Hematopoietic multipotent progenitor cell treated with erythropoietin and hydrocortisone succinate and interleukin-3 and kit ligand, for 4 days (in vitro differentiated cells): Measurements from ENCODE around the gene ENDOD1.

Source experiments
- DNase-seq: peaks from one replicate; pipeline ENCODE4 v3.0.0-alpha.2; 2015

The ENDOD1 gene

DNA sequence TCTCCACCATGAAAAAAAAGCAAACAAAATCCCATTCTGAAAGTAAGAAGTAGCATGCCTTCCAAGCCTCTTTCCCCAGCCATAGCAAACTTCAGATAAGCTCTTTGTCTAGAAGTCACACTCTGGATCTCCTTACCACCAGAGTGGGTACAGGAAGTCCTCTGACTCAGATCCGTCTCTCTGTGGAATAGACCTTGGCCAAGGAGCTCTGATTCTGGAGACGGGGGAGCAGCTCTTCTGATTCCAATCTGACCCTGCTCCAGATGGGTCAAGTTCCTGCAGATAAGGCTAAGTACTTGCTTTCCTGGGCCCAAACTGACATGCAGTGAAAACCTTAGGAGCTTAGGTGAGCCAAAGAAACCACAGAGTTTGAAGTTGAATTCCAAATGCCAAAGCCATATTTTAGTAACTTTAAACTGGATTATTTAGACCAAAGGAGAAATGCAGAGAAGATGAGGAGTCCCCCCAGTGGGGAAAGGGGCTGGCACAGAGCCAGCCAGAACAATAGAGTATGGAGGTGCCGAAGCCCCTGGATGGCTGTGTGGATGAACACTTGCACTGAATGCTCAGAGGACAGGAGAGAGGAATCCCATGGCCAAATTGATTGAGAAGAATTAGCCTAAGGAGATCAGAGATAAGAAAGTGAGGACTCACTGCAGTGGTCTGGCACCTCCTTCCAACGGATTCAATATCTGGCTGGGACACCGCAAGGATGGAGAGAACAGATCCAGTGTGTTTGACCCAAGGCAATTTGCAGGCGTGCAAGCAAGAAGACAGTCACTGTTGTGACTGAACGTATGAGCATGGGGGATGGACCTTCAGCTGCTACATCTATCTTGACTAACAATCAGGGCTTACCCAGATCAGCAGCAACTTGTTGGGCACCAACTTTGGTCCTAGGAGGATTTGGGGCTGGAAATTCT is 54.9 kb downstream of the ENDOD1 start:
- DNase-seq, result peak; percentile 82

DNA sequence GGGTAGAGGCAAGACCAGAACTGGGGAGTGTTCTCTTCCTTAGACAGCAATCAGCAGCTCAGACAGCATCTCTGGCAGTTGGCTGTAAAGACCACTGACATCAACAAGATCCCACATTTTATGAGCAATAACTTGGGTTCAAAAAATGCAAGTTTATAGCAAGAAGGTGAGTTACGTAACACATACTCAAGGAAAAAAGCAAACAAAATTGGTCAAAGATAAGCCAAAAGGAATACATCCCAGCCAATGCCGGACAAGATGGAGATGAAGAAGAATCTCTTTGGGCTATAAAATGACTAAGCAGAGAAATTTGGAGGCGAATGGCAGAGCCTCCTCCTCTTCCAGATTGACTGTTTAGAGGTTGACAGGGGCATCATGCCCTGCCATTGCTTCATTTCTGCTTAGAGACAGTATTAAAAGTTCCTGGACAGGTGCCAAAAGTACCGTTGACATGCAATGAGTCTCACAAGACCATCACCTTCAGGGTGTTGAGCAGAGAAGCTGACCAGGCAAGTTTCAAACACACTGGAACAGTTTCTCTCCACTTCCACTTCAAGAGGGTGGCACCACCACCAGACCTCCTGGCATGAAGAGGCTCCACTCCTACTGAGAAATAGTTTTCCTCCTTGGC is 55.9 kb downstream of the ENDOD1 start:
- DNase-seq, result peak; percentile 58

DNA sequence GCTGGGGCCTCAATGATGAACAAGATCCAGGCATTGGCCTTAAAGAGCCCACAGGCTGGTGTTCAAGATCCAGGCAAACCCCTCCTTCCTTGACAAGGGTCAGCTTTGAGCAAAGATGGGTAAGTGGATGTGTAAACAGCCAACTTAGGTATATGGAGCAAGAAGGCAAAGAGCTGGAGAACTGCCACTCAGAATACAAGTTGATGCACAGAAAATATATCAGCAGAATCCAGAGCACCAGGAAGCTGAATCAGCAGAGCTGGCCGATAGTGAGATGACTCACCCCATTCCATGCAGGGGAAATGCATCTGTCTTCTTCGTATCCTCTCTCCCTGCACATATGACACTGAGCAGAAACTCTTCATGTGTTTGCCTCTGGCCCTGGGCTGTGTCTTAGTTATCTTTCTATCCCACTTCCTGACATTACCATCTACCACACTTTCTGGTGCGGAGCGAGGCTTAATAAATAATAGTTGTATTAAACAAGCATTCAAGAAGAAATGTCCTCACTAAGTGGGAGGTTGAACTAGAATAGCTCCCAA is 57.8 kb downstream of the ENDOD1 start:
- peak; percentile 95 for DNase-seq

- no peak for DNase-seq
These were observed 58.8 kb downstream of the ENDOD1 start for GRCh38 chr11:95148406-95148805.

DNA sequence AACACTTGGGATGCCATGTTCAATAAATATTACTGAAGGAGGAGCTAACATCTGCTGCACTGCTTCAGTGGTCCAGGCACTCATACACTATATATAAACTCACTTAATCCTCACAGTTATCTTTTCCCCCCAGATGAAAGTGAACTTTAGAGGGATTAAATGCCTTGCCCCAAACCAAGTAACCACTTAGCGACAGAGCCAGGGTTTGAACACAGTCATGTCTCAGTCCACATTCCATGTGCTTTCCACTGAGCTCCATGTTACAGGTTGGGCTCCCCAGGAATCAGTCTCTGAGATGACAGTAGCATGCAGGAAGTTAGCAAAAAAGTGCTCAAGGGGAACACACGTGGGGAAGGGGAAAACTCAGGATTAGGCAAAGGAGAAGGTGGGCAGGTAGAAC is 59.3 kb downstream of the ENDOD1 start:
- DNase-seq, result peak; percentile 41

GRCh38 chr11:95149651-95150364 is 60.2 kb downstream of the ENDOD1 start:
- DNase-seq, result peak; percentile 38

- peak; percentile 98 for DNase-seq
These were observed 61.5 kb downstream of the ENDOD1 start for GRCh38 chr11:95150956-95151684.

DNA sequence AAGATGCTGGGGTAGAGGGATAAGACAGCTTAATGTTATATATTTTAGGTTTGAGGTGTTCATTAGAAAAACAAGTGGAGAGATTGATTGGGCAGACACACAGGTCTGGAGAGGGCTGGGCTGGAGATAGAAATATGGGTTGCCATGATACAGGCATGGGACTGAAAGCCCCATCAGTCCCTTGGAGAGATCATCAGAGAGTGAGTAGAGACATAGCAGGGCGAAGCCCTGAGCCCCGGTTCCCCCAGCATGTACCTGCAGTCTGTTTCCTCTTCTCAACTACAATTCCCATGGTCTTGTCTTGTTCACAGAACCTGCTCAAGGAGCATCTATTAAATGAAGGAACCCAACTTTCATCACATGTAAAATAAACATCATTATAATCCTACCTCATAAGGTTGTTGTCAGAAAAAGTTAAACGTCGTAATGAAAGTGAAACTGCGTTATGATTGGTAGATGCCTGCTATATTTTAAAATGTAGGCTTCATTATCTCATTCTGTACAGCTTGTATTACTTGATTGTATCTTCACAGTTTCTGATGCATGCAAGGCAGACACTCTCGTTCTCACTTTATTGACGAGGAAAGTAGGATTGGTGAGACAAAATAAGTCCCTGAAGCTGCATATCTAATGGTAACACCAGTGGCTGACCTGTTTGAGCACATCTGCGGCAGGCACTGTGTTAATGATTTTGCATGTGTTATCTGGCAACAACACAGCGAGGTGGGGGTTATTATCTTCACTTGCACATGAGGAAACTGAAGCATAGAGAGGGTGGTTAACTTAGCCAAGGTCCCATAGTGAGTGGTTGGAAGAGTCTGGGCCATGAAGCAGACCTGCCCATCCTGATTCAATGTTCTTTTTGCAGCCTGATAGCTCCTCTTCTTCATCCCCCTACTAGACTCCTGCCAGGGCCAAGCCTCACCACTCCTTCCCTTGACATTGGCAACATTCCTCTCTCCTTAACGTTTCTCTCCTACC is 63.5 kb downstream of the ENDOD1 start:
- peak; percentile 96 for DNase-seq

GRCh38 chr11:95153857-95154246 is 64.2 kb downstream of the ENDOD1 start:
- DNase-seq, result peak; percentile 28

DNA sequence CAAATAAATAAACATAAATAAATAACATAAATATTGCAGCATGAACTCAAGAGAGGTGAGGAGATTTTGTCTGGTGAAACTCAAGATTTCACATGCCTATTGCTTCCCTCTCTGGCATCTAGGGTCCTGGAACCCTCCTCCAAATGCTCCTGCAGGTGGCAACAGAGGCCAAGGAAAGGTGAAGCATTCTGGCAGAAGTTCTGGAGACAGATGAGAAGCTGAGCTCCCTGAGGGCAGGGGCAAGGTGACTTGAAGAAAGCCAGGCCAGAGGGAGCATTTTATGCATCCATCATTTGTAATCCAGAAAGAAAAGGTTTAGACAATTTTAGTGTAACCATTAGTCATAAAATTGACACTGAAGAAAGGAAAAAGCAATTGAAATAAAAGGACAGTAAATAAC is 64.9 kb downstream of the ENDOD1 start:
- DNase-seq, result peak; percentile 91

DNA sequence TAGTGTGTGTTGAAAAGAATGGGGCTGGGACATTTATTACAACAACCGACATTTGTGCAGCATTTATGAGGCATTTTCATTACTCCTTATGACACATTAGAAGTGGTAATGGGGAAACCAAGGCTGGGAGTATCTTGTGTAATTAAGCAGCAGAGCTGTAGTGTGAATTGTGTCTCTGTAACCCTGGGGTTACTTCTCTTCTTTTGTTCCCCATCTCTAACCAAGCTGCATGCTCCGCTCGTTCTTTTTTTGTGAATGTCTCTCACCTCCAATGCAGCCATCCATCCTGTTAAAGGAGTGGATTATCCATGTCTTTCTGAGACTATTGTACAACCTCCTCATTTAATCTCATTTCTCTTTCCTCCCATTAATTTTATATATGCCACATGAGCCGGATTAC is 65.7 kb downstream of the ENDOD1 start:
- DNase-seq, result no peak

GRCh38 chr11:95156133-95156721 is 66.6 kb downstream of the ENDOD1 start:
- no peak for DNase-seq

DNA sequence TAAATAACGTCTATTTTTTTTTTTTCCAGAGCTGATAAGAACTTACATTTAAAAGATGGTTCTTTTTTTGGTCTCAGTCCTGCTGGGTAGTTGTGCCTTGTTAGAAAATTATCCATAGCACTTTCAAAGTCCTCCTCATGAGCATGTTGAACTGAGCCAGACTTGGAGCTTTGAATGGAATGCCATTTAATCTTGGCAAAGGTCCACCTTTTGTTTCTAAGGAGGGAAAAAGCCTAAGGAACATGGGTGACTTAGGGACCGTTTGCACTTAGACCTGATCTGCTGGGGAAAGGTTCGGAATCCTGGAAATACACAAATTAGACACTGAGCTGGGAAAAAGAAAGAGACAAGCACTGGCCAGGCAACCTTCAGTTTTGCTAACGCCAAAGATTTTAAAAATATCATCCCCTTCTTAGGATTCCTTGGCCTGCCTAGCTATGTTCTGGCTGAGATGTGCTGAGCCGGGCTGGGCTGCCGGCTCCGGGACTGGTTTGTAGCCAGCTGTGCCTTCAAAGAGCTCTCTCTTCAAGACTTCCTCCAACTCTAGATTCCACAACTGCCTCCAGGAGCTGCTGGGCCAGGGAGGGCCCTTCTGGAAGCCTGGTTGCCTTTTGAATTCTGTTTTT is 67.4 kb downstream of the ENDOD1 start:
- no peak for DNase-seq

GRCh38 chr11:95157824-95158223 is 68.2 kb downstream of the ENDOD1 start:
- DNase-seq, result no peak

DNA sequence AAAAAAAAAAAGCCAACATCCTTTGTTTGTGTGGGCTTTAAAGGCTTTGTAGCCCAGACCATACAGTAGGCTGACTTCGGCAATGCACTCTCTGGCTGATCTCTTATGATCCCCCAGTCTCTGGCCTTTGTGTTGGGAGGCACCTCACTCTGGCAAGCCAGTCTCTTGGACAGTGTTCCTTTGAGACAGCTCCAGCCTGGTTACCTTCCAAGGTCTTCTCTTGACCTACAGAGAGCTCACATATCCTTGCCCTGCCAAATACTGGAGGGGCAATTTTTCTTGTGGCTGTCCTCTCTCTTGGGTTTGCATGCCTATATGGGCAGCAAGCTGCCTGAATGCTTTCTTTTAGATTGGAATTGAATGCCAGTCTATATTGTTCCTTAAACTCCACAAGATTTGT is 71.6 kb downstream of the ENDOD1 start:
- no peak for DNase-seq

DNA sequence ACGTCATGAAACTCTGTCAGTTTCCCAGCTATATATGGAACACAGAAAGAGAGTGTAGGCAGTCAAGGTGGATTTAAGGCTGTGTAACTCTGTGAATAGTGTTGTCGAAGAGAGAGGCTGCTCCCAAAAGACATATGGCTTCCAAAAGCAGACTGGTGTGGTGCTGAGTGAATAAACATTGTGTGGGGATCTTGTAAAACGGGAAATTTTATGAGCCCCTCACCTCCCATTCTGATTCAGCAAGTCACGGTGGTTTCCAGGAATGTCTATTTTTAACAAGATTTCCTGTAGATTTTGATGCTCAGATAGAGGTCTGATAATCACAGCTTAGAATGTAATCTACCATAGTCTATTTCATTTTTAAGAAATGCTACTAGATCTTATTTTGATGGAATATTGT is 73.5 kb downstream of the ENDOD1 start:
- no peak for DNase-seq

DNA sequence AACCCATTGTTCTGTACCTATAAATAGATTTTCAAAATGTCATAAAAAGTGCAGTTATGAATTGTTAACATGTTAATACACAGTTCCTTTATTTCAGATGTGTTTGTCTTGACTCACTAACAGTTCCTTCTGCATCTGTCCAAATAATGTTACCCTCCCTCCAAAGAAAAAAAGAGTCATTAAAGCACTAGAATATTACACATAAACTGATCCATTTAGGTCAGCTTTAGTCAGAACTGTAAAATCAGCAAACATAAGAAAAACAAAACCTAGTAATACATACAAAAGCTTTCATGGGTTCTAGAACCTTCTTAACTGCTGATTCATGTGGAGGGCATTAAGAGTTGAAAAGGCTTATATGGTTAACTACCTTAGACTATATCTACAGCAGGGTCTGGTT is 76.0 kb downstream of the ENDOD1 start:
- DNase-seq, result no peak

- peak; percentile 57 for DNase-seq
These were observed 77.1 kb downstream of the ENDOD1 start for GRCh38 chr11:95166781-95167180.

DNA sequence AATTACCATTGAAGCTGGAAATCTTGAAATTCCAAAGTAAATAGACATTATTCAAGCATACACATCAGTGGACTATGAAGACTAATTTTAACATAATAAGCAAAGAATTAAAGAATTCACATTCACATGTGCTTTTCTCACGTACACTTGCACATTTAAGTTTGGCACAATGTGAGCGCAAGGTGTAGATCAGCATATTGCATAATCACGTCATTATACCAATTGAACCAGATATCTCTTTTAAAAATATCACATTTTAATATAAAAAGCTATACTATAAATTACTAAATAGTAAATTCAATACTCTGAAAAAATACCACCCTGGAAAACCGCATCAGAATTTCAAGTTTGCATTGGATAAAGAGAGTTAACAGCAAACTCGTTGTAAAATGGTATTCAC is 80.6 kb downstream of the ENDOD1 start:
- DNase-seq, result no peak

DNA sequence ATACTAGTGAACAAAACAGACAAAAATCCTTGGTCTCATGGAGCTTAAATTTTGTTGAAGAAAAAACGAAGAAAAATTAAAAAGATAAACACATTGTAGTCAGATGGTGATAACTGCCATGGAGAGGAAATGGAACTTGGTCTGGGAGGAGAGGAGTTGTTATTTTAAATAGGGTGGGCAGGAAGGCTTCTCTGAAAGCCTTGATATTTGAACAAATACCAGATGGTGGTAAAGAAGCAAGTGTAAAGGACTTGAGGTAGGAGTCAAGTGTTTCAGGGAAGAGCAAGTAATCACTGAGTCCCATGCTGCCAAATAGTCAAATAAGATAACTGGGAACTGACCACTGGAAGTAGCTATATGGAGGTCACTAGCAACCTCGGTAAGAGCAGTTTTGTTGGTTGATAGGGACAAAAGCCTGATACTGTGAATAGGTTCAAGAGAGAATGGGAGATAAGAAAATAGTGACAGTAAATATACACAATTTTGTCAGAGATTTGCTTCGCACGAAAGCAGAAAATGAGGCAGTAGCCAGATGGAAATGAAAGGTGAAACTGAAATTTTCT is 86.3 kb downstream of the ENDOD1 start:
- DNase-seq, result peak; percentile 65
